ENCODE data around the gene LDHD. TPM values are rescaled to one million over a fixed set of nuclear protein-coding genes. Genes with fewer than 3 reads are reported as not detected.

LDHD gene
- 10 to 100 TPM; 10.2 to 41.3 (median 26.3) TPM for total RNA-seq

DNA sequence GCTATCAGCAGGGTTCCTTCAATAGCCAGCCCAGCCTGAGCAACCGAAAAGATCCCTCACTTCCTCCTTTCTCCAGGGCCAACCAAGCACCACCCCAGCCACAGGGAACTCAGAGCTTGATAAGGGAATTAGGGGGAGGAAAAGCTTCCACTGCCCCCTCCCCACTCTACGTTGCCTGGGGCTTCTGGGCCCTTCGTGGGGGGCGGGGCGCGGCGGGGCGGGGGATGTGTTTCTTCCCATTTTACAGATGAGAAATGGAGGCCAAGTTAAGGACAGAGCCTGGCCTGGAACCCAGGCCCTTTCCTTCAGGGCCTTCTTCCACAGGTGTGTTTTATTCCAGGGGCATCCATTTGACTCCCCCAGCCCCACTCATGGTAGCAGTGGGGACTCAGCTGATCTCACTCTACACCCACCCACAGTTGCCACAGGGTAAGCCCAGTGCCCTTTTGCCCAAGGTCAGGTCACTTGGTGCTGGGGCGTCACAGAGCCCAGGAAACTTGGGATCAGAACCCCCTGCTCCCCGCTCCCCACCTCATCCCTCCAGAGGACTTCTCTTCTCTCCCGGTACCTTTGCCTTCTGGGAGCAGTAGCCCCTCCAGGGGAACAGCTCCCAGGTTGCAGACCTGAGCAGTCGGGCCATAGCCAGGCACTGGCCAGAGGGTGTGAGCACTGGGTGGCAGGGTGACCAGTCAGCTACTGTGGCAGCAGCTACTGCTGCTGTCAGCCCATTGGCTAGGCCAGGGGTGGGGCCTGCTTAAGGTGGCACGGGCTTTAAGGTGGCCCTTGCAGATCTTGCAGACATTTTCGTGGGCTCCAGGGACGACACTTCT is at the start of gene LDHD:
Gene LDHD (minus strand): TSS at position 700 of the 830 bp plus-strand sequence. CDS start 60 bp downstream, at position 640.
- Histone ChIP-seq H3K4me1 (peaks cover 16 to 25% of the 10 kb centered on the region in 2 donors), H3K27ac (peak within 1 kb of the TSS; percentile 27 to 44 (median 30)), H3K4me3 (replicated peaks in 1 of 3) (peak within 1 kb of the TSS; percentile 15 to 45 (median 31)), H3K36me3 (no peaks in the 10 kb centered on the region), H3K9me3 (no peaks in the 10 kb centered on the region), H3K27me3 (no peaks in the 10 kb centered on the region)
- intact Hi-C loops (cut with DNase I), result loop anchor here (10.0 kb wide), 1 partner anchor 411 kb away; the partner anchor contains the start of gene MLKL
- peak; percentile 93 for DNase-seq
- WGBS, 2 donors, result 49 to 60% methylated on average over 15 of the region's 15 CpGs
- TF ChIP-seq CTCF (IDR thresholded peaks at IDR 0.05) (peak in 1 of 6 experiments; percentile 8), POLR2A (IDR thresholded peaks at IDR 0.05) (peak in 1 of 2 donors; percentile 85)

DNA sequence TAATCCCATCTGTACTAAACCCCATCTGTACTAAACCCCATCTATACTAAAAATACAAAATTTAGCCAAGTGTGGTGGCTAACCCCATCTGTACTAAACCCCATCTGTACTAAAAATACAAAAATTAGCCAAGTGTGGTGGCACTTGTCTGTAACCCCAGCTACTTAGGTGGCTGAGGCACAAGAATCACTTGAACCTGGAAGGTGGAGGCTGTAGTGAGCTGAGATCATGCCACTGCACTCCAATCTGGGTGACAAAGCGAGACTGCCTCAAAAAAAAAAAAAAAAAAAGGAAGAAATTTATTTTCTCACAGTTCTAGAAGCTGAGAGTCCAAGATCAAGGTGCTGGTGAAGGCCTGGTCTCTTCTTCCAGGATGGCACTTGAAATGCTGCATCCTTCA is 43.8 kb upstream of the LDHD start:
- Histone ChIP-seq H3K9me3 (no peaks in the 10 kb centered on the region), H3K36me3 (no peaks in the 10 kb centered on the region), H3K4me1 (peaks cover 25 to 37% of the 10 kb centered on the region in 2 donors), H3K27me3 (no peaks in the 10 kb centered on the region), H3K27ac (peak overlapping the region; percentile 7 to 62 (median 35)), H3K4me3 (replicated peaks in 1 of 3) (no peak overlapping the region)
- WGBS, 2 donors, result 23 to 36% methylated on average over 1 of the region's 1 CpG
- intact Hi-C loops (cut with DNase I), result no loop called here
- TF ChIP-seq CTCF (IDR thresholded peaks at IDR 0.05) (no peak), POLR2A (IDR thresholded peaks at IDR 0.05) (no peak)
- peak; percentile 65 to 71 for DNase-seq

- TF ChIP-seq CTCF (IDR thresholded peaks at IDR 0.05), result no peak
- TF ChIP-seq POLR2A (IDR thresholded peaks at IDR 0.05), result no peak
- intact Hi-C loops (cut with DNase I), result no loop called here
- no peak for DNase-seq
- Histone ChIP-seq H3K27me3 (no peaks in the 10 kb centered on the region), H3K4me1 (peaks cover 16 to 17% of the 10 kb centered on the region in 2 donors), H3K27ac (no peak overlapping the region), H3K36me3 (no peaks in the 10 kb centered on the region), H3K9me3 (no peaks in the 10 kb centered on the region), H3K4me3 (replicated peaks in 1 of 3) (no peak overlapping the region)
Measured at GRCh38 chr16:75152635-75153034, 36.1 kb upstream of the LDHD start.

- H3K4me3 ChIP-seq (replicated peaks in 1 of 3), result no peak overlapping the region
- intact Hi-C loops (cut with DNase I), result no loop called here
- WGBS, 2 donors, result 66 to 71% methylated on average over 2 of the region's 2 CpGs
- H3K27me3 ChIP-seq, result no peaks in the 10 kb centered on the region
- TF ChIP-seq POLR2A (IDR thresholded peaks at IDR 0.05) (no peak), CTCF (IDR thresholded peaks at IDR 0.05) (no peak)
- no peak overlapping the region for H3K27ac ChIP-seq
- peaks cover 8 to 10% of the 10 kb centered on the region in 2 donors for H3K4me1 ChIP-seq
- H3K9me3 ChIP-seq, result no peaks in the 10 kb centered on the region
- no peaks in the 10 kb centered on the region for H3K36me3 ChIP-seq
- no peak for DNase-seq
Measured at GRCh38 chr16:75151798-75152197, 35.2 kb upstream of the LDHD start.
